DND-41 (cell line): ENCODE data around the gene DENND10.

Experiments
- ATAC-seq: fragments of 200-7000 bp; cut with Tn5 transposase; 3 replicates; pipeline ENCODE4 v1.9.1; 2021; ENCODE audit warnings: low read depth; ENCODE audit not compliant: insufficient read depth
- DNase-seq: peaks from one replicate; pipeline ENCODE4 v3.0.0-alpha.2; 2020
- H2AFZ ChIP-seq: 2 replicates; pipeline ENCODE4 v1.6.0; 2012; ENCODE audit warnings: low read depth, low read length
- H3K27ac ChIP-seq: 2 replicates; pipeline ENCODE4 v1.5.1; 2012; ENCODE audit warnings: low read length, inconsistent platforms
- H3K27me3 ChIP-seq: fragments of 200-600 bp; sonication (generic); 2 replicates; pipeline ENCODE4 v1.6.0; 2012; ENCODE audit warnings: low read length, mild to moderate bottlenecking, inconsistent platforms; ENCODE audit not compliant: insufficient read depth, poor library complexity
- H3K36me3 ChIP-seq: 2 replicates; pipeline ENCODE4 v1.5.1; 2012; ENCODE audit warnings: low read length, inconsistent platforms; ENCODE audit not compliant: insufficient read depth
- H3K4me1 ChIP-seq: 2 replicates; pipeline ENCODE4 v1.5.1; 2012; ENCODE audit warnings: mild to moderate bottlenecking, low read length; ENCODE audit not compliant: insufficient read depth
- H3K4me2 ChIP-seq: 2 replicates; pipeline ENCODE4 v1.6.0; 2012; ENCODE audit warnings: mild to moderate bottlenecking, moderate library complexity, low read length, inconsistent platforms; ENCODE audit not compliant: insufficient read depth
- H3K4me3 ChIP-seq, 2 experiments: fragments of 200-600 bp in 1 of 2; shearing (Covaris generic) in 1 of 2; 2 replicates each; pipeline ENCODE4 v1.5.1; 2012 to 2016; ENCODE audit warnings: inconsistent platforms in 2 of 2, low read length in 2 of 2, mild to moderate bottlenecking in 2 of 2, low read depth in 1 of 2, moderate library complexity in 1 of 2
- H3K79me2 ChIP-seq: 2 replicates; pipeline ENCODE4 v1.6.0; 2012; ENCODE audit warnings: low read length, inconsistent platforms; ENCODE audit not compliant: insufficient read depth
- H3K9ac ChIP-seq: 2 replicates; pipeline ENCODE4 v1.6.0; 2012; ENCODE audit warnings: low read depth, mild to moderate bottlenecking, inconsistent platforms, low read length, moderate library complexity
- H3K9me3 ChIP-seq: 2 replicates; pipeline ENCODE4 v1.5.1; 2012; ENCODE audit warnings: low read length, moderate library complexity, mild to moderate bottlenecking, inconsistent platforms; ENCODE audit not compliant: insufficient read depth, severe bottlenecking
- H4K20me1 ChIP-seq: 2 replicates; pipeline ENCODE4 v1.6.0; 2012; ENCODE audit warnings: low read length; ENCODE audit not compliant: insufficient read depth
- EZH2 ChIP-seq: IDR thresholded peaks from 3 replicates; pipeline ENCODE4 v1.6.1; 2012; ENCODE audit warnings: borderline replicate concordance, low read depth, mild to moderate bottlenecking, moderate library complexity, low read length, inconsistent platforms; ENCODE audit not compliant: severe bottlenecking
- TF ChIP-seq, protein P1 (sequence below): IDR thresholded peaks from 2 replicates; pipeline ENCODE4 v1.5.1; 2012; ENCODE audit warnings: borderline replicate concordance, low read length, moderate library complexity, mild to moderate bottlenecking; ENCODE audit not compliant: poor library complexity, severe bottlenecking; ENCODE audit errors: extremely low read depth

DENND10 gene

DNA sequence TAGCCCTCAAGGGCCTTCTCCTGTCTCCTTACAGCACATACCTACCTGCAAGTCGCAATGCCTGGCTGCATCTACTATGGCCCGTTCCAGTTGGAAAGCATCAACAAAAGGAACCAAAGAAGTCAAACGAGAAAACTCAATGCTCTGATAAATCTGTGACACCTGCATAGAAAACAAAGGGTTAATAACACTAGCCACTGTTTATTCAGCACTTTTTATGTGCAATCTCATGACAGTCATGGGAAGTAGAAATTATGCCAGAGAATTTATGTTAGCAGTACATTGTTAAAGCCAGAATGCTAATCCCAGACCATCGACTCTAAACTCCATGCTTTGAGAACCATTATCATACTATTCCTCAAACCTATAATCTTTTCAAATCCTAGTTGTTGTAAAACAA, 44.4 kb upstream of the DENND10 start:
- Histone ChIP-seq H3K9ac (no peak overlapping the region), H3K27ac (no peak overlapping the region), H3K27me3 (no peaks in the 10 kb centered on the region), H3K79me2 (peaks cover 99% of the 10 kb centered on the region), H3K4me2 (no peak overlapping the region), H4K20me1 (peaks cover 62% of the 10 kb centered on the region), H2AFZ (no peak overlapping the region), H3K4me1 (no peaks in the 10 kb centered on the region), H3K9me3 (no peaks in the 10 kb centered on the region), H3K36me3 (peaks cover 100% of the 10 kb centered on the region), H3K4me3 (no peak overlapping the region)
- DNase-seq: no peak
- TF ChIP-seq EZH2: no peak
- TF ChIP-seq, protein P1, sequence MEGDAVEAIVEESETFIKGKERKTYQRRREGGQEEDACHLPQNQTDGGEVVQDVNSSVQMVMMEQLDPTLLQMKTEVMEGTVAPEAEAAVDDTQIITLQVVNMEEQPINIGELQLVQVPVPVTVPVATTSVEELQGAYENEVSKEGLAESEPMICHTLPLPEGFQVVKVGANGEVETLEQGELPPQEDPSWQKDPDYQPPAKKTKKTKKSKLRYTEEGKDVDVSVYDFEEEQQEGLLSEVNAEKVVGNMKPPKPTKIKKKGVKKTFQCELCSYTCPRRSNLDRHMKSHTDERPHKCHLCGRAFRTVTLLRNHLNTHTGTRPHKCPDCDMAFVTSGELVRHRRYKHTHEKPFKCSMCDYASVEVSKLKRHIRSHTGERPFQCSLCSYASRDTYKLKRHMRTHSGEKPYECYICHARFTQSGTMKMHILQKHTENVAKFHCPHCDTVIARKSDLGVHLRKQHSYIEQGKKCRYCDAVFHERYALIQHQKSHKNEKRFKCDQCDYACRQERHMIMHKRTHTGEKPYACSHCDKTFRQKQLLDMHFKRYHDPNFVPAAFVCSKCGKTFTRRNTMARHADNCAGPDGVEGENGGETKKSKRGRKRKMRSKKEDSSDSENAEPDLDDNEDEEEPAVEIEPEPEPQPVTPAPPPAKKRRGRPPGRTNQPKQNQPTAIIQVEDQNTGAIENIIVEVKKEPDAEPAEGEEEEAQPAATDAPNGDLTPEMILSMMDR: no peak
- ATAC-seq: no peak

DNA sequence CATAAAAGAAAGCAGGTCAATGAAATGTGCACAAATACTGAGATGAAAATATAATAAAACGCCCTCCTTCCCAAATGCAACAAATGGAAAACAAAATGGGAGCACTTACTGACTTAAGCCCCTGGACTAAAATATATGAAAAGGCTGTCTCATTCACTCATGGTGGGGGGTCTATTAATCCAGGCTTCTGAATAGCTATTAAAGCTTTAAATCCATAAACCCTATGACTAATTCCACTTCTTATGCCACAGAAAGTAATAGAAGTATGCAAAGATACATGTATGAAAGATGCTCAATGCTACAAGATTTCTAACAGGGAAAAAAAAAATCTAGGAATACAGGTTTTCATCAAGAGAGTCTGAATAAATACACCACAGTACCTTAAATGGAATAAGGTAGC, 43.8 kb upstream of the DENND10 start:
- peaks cover 99% of the 10 kb centered on the region for H3K79me2 ChIP-seq

DNA sequence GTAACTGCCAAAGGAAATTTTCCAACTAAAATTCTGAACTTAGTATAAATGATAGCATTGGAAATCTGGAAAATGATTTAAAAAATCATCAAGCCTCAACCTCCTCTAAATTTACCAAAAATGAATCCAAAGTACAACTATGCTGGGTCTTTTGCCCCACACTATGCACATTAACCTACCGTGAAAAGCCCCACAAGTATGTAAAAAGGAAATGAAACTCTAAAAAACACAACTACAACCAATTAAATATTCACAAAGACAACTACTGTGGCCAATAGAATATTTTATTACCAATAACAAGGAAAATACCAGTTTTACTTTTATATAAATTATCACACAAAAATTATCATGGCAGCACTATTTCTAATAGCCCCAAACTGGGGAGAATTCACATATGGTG, 42.6 kb upstream of the DENND10 start:
- H3K4me3 ChIP-seq: no peak overlapping the region
- H2AFZ ChIP-seq: no peak overlapping the region
- H3K4me2 ChIP-seq: no peak overlapping the region
- TF ChIP-seq, protein P1: no peak
- TF ChIP-seq EZH2: no peak
- ATAC-seq (no peak), DNase-seq (no peak)
- H3K27ac ChIP-seq: no peak overlapping the region
- no peaks in the 10 kb centered on the region for H3K4me1 ChIP-seq
- H3K36me3 ChIP-seq: peaks cover 98% of the 10 kb centered on the region
- H3K9me3 ChIP-seq: no peaks in the 10 kb centered on the region
- peaks cover 66% of the 10 kb centered on the region for H4K20me1 ChIP-seq
- H3K79me2 ChIP-seq: peaks cover 97% of the 10 kb centered on the region
- no peak overlapping the region for H3K9ac ChIP-seq
- H3K27me3 ChIP-seq: no peaks in the 10 kb centered on the region

More for the DNA sequence above, 43.8 kb upstream of the DENND10 start:
- no peak for TF ChIP-seq EZH2
- TF ChIP-seq, protein P1: no peak
- ATAC-seq (no peak), DNase-seq (no peak)
- H3K36me3 ChIP-seq: peaks cover 100% of the 10 kb centered on the region
- H3K27me3 ChIP-seq: no peaks in the 10 kb centered on the region
- no peak overlapping the region for H3K9ac ChIP-seq
- H3K4me1 ChIP-seq: no peaks in the 10 kb centered on the region
- H3K9me3 ChIP-seq: no peaks in the 10 kb centered on the region
- no peak overlapping the region for H2AFZ ChIP-seq
- H3K27ac ChIP-seq: no peak overlapping the region
- H4K20me1 ChIP-seq: peaks cover 61% of the 10 kb centered on the region
- no peak overlapping the region for H3K4me3 ChIP-seq
- no peak overlapping the region for H3K4me2 ChIP-seq

DNA sequence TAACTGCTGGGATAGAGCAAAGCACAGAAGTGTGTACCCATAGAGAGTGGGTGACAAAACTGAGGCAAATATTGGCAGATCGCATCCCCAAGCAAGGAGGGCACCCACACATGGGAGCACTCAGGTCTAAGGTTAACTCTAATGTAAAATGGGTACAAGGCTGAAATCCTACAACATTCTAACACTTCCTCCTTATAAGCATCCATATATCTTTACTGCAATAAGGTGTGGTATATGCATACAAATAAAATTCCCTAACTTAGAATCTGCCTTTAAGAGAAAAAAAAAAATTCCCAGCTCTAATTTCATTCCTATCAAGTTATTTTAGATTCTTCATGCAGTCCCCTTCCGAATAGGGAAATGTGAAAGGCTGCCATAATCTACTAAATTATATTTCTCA, 42.0 kb upstream of the DENND10 start:
- DNase-seq (no peak), ATAC-seq (no peak)
- H3K79me2 ChIP-seq: peaks cover 96% of the 10 kb centered on the region
- H3K27me3 ChIP-seq: no peaks in the 10 kb centered on the region
- no peak overlapping the region for H2AFZ ChIP-seq
- H3K36me3 ChIP-seq: peaks cover 98% of the 10 kb centered on the region
- H3K9me3 ChIP-seq: no peaks in the 10 kb centered on the region
- H3K4me2 ChIP-seq: no peak overlapping the region
- H3K27ac ChIP-seq: no peak overlapping the region
- TF ChIP-seq, protein P1: no peak
- no peak for TF ChIP-seq EZH2
- no peak overlapping the region for H3K9ac ChIP-seq
- no peaks in the 10 kb centered on the region for H3K4me1 ChIP-seq
- peaks cover 72% of the 10 kb centered on the region for H4K20me1 ChIP-seq
- H3K4me3 ChIP-seq: no peak overlapping the region
